Mesenchymal stem cell (in vitro differentiated cells and primary cell): ENCODE results near the gene HTRA2.
A peak's percentile ranks its signal among the peaks of the same experiment; 100 is the strongest.

Experiments used
- DNase-seq: peaks from one replicate; pipeline ENCODE4 v3.0.0-alpha.2; 2013
- H2AFZ ChIP-seq: one replicate; pipeline ENCODE4 v1.6.1; 2013; ENCODE audit warnings: low read depth, mild to moderate bottlenecking, control low read depth, inconsistent platforms, low read length, moderate library complexity
- H2AK5ac ChIP-seq: 2 replicates; pipeline ENCODE4 v1.6.1; 2013; ENCODE audit warnings: low read length, moderate library complexity, mild to moderate bottlenecking, inconsistent platforms; ENCODE audit not compliant: severe bottlenecking
- H2BK120ac ChIP-seq: one replicate; pipeline ENCODE4 v1.6.1; 2013; ENCODE audit warnings: low read depth, mild to moderate bottlenecking, inconsistent platforms, low read length, moderate library complexity
- H2BK12ac ChIP-seq, 2 experiments: one replicate each; pipeline ENCODE4 v1.6.1; 2013; ENCODE audit warnings: inconsistent platforms in 2 of 2, low read length in 2 of 2, mild to moderate bottlenecking in 2 of 2, moderate library complexity in 2 of 2, control low read depth in 1 of 2
- H2BK15ac ChIP-seq: one replicate; pipeline ENCODE4 v1.6.1; 2013; ENCODE audit warnings: mild to moderate bottlenecking, low read depth, inconsistent platforms; ENCODE audit not compliant: poor library complexity, severe bottlenecking
- H2BK5ac ChIP-seq: 2 replicates; pipeline ENCODE4 v1.6.1; 2013; ENCODE audit warnings: low read depth, mild to moderate bottlenecking, low read length, control low read depth, inconsistent platforms; ENCODE audit not compliant: poor library complexity, severe bottlenecking
- H3K14ac ChIP-seq, 2 experiments: one replicate each; pipeline ENCODE4 v1.6.1; 2013; ENCODE audit warnings: inconsistent platforms in 2 of 2, low read length in 2 of 2, control low read depth in 1 of 2, mild to moderate bottlenecking in 1 of 2, moderate library complexity in 1 of 2
- H3K18ac ChIP-seq, 2 experiments: one replicate each; pipeline ENCODE4 v1.6.1; 2013; ENCODE audit warnings: inconsistent platforms in 2 of 2, low read length in 2 of 2, control low read depth in 1 of 2, low read depth in 1 of 2, mild to moderate bottlenecking in 1 of 2
- H3K23ac ChIP-seq, 2 experiments: one replicate each; pipeline ENCODE4 v1.6.1; 2013; ENCODE audit warnings: inconsistent platforms in 2 of 2, low read length in 2 of 2, mild to moderate bottlenecking in 2 of 2, moderate library complexity in 2 of 2, control low read depth in 1 of 2
- H3K27ac ChIP-seq: 2 replicates; pipeline ENCODE4 v1.5.1; 2013; ENCODE audit warnings: mild to moderate bottlenecking, moderate library complexity, low read length, control low read depth, inconsistent platforms; ENCODE audit not compliant: poor library complexity, severe bottlenecking
- H3K27me3 ChIP-seq, 2 experiments: 2 replicates each; pipeline versions ENCODE4 v1.6.1 to v1.7.0; 2013; ENCODE audit warnings: low read length in 2 of 2, mild to moderate bottlenecking in 2 of 2, moderate library complexity in 2 of 2, control low read depth in 1 of 2, inconsistent platforms in 1 of 2; ENCODE audit not compliant: control insufficient read depth in 1 of 2, insufficient read depth in 1 of 2
- H3K36me3 ChIP-seq, 2 experiments: 2 replicates each; pipeline versions ENCODE4 v1.6.1 to v1.7.0; 2013; ENCODE audit warnings: low read length in 2 of 2, control low read depth in 1 of 2, inconsistent platforms in 1 of 2, low read depth in 1 of 2, mild to moderate bottlenecking in 1 of 2; ENCODE audit not compliant: insufficient read depth in 2 of 2, control insufficient read depth in 1 of 2
- H3K4ac ChIP-seq, 2 experiments: one replicate each; pipeline ENCODE4 v1.6.1; 2013; ENCODE audit warnings: inconsistent platforms in 2 of 2, low read length in 2 of 2, mild to moderate bottlenecking in 2 of 2, moderate library complexity in 2 of 2, control low read depth in 1 of 2, low read depth in 1 of 2
- H3K4me1 ChIP-seq: 2 replicates; pipeline ENCODE4 v1.6.1; 2013; ENCODE audit warnings: low read depth, low read length, control low read depth; ENCODE audit not compliant: control insufficient read depth, insufficient read depth
- H3K4me2 ChIP-seq: 2 replicates; pipeline ENCODE4 v1.6.1; 2013; ENCODE audit warnings: low read length, mild to moderate bottlenecking, inconsistent platforms; ENCODE audit not compliant: poor library complexity, severe bottlenecking
- H3K4me3 ChIP-seq, 2 experiments: 2 replicates each; pipeline versions ENCODE4 v1.5.1 to v1.7.0; 2013; ENCODE audit warnings: low read length in 2 of 2, mild to moderate bottlenecking in 2 of 2, control low read depth in 1 of 2, low read depth in 1 of 2; ENCODE audit not compliant: insufficient read depth in 1 of 2
- H3K79me1 ChIP-seq: replicated peaks from 2 replicates; pipeline ENCODE4 v1.6.1; 2013; ENCODE audit warnings: mild to moderate bottlenecking, control low read depth, low read length, inconsistent platforms; ENCODE audit not compliant: poor library complexity, severe bottlenecking
- H3K9ac ChIP-seq: 2 replicates; pipeline ENCODE4 v1.7.0; 2013; ENCODE audit warnings: mild to moderate bottlenecking, low read length, moderate library complexity
- H3K9me3 ChIP-seq: 2 replicates; pipeline ENCODE4 v1.7.0; 2013; ENCODE audit warnings: mild to moderate bottlenecking, low read length; ENCODE audit not compliant: control insufficient read depth
- H4K8ac ChIP-seq: one replicate; pipeline ENCODE4 v1.6.1; 2013; ENCODE audit warnings: inconsistent platforms, mild to moderate bottlenecking, low read length, moderate library complexity
- H4K91ac ChIP-seq: one replicate; pipeline ENCODE4 v1.6.1; 2013; ENCODE audit warnings: mild to moderate bottlenecking, low read length, inconsistent platforms
- WGBS: methylation state at CpG from one replicate; pipeline ENCODE4 v1.1.7; 2013; ENCODE audit warnings: mixed read lengths; 5-methylcytosine and 5-hydroxymethylcytosine counted together

The HTRA2 gene

DNA sequence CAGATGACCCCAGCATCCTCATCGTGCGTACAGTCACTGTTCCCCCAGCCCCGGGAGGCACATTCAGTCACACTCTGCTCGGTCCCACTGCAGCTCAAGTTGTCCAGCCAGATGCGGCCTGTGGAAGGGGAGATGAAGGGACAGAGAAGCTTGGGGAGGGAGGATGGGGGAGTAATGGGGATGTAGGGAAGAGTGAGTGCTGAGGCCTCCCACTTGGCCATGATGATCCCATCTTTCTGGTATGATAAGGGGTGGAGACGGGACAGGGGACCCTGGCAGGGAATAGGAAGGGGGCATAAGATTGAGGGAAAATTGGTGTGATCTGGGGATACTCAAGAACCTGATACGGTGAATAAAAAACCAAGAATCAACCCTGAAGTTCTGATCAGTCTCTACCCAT, 20.5 kb downstream of the HTRA2 start:
- H3K36me3 ChIP-seq = no peaks in the 10 kb centered on the region
- no peak overlapping the region for H2AFZ ChIP-seq
- H3K79me1 ChIP-seq = peaks cover 13% of the 10 kb centered on the region
- H3K4me2 ChIP-seq = no peak overlapping the region
- H3K4me3 ChIP-seq = no peak overlapping the region
- H3K4me1 ChIP-seq = peaks cover 21% of the 10 kb centered on the region
- H3K18ac ChIP-seq = no peak overlapping the region
- no peak overlapping the region for H3K4ac ChIP-seq
- no peak overlapping the region for H3K27ac ChIP-seq
- H3K9me3 ChIP-seq = no peaks in the 10 kb centered on the region
- H2BK5ac ChIP-seq = no peak overlapping the region
- no peak overlapping the region for H4K8ac ChIP-seq
- no peak for DNase-seq
- no peak overlapping the region for H4K91ac ChIP-seq
- no peak overlapping the region for H3K23ac ChIP-seq
- H2BK15ac ChIP-seq = no peak overlapping the region
- no peak overlapping the region for H2BK120ac ChIP-seq
- no peak overlapping the region for H2AK5ac ChIP-seq
- no peaks in the 10 kb centered on the region for H3K27me3 ChIP-seq
- H3K14ac ChIP-seq = no peak overlapping the region
- no peak overlapping the region for H3K9ac ChIP-seq
- WGBS = 91% methylated on average over 7 of the region's 7 CpGs
- H2BK12ac ChIP-seq = no peak overlapping the region

DNA sequence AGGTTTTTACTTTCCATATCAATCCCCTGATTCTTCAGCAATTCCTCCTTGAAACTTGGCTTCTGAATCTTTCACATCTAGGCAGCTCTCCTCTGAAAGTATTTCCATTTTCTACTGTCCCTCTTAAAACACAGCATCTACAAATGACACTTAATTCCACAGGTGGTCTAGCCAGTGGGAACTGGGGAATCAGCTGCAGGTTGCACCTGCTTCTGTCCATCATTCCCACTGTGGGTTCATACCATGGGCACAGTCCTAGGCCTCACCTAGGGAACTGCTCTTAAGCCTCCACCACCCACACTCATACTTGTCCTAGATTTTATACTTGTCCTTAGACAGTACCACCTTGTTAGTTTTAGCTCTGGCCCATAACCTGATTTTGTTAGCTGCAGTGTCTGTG, 21.8 kb downstream of the HTRA2 start:
- Histone ChIP-seq H3K18ac (no peak overlapping the region), H2BK12ac (no peak overlapping the region), H3K27ac (no peak overlapping the region), H3K27me3 (no peaks in the 10 kb centered on the region), H2BK15ac (no peak overlapping the region), H4K8ac (no peak overlapping the region), H2AK5ac (no peak overlapping the region), H3K4me1 (peaks cover 29% of the 10 kb centered on the region), H2BK5ac (no peak overlapping the region), H3K4me2 (no peak overlapping the region), H3K4me3 (no peak overlapping the region), H3K79me1 (peaks cover 22% of the 10 kb centered on the region), H4K91ac (no peak overlapping the region), H3K9me3 (no peaks in the 10 kb centered on the region), H2BK120ac (no peak overlapping the region), H3K14ac (no peak overlapping the region), H3K4ac (no peak overlapping the region), H3K9ac (no peak overlapping the region), H3K23ac (no peak overlapping the region), H2AFZ (no peak overlapping the region), H3K36me3 (peaks cover 6 to 7% of the 10 kb centered on the region in 2 experiments)
- no peak for DNase-seq

DNA sequence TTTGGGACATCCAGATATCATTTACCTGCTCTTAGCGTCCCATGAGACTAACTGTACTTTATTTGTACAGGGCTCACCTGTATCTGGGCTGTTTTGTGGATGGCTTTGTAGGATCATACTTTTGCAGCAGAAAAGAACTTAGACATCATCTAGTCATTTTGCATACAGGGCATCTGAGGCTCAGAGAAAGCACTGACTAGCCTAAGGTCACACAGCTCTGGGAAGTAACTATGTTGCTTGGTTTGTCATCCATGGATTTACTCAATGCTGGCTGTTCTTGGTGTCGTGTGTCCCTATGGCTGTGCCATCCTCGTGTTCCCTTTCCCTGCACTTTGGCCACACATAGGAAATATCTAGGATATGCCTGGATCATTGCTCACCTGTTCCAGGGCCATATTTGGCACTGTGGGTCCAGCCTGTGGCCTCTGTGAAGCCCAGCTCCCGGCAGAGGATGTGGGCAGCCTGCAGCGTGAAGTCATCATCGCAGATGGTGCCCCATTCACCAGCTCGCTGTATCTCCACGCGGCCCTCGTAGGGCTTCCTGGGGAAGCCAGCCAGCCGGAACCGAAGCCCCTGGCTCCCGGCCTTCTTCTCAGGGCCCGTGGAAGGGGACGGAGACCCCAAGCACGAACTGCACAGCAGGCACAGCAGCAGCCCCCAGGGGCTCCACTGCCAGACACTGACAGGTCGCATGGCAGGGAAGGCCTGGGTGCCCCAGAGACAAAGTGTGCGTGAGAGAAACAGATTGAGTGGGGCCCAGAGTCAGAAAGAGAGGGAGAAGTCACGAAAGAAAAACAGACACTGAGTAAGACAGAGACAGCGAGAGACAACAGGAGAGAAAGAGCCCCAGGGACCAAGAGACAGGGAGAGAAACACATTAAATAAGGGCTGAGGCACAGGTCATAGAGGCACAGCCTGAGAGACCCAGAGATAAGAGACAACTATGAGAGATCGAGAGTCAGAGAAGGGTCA, 22.5 kb downstream of the HTRA2 start:
- H2BK5ac ChIP-seq = no peak overlapping the region
- peaks cover 29% of the 10 kb centered on the region for H3K4me1 ChIP-seq
- H3K23ac ChIP-seq = no peak overlapping the region
- no peaks in the 10 kb centered on the region for H3K9me3 ChIP-seq
- H4K91ac ChIP-seq = no peak overlapping the region
- H3K18ac ChIP-seq = no peak overlapping the region
- no peak overlapping the region for H2BK12ac ChIP-seq
- no peak overlapping the region for H2AFZ ChIP-seq
- no peak overlapping the region for H3K4ac ChIP-seq
- H2BK120ac ChIP-seq = no peak overlapping the region
- WGBS = 88% methylated on average over 21 of the region's 21 CpGs
- H2AK5ac ChIP-seq = no peak overlapping the region
- H2BK15ac ChIP-seq = no peak overlapping the region
- no peak overlapping the region for H4K8ac ChIP-seq
- H3K27ac ChIP-seq = no peak overlapping the region
- peak overlapping the region in 1 of 2 experiments; percentile 99 for H3K4me3 ChIP-seq
- no peaks in the 10 kb centered on the region for H3K27me3 ChIP-seq
- DNase-seq = no peak
- H3K79me1 ChIP-seq = peaks cover 29% of the 10 kb centered on the region
- no peak overlapping the region for H3K4me2 ChIP-seq
- H3K14ac ChIP-seq = no peak overlapping the region
- H3K9ac ChIP-seq = peak overlapping the region; percentile 93
- H3K36me3 ChIP-seq = peaks cover 13 to 14% of the 10 kb centered on the region in 2 experiments

DNA sequence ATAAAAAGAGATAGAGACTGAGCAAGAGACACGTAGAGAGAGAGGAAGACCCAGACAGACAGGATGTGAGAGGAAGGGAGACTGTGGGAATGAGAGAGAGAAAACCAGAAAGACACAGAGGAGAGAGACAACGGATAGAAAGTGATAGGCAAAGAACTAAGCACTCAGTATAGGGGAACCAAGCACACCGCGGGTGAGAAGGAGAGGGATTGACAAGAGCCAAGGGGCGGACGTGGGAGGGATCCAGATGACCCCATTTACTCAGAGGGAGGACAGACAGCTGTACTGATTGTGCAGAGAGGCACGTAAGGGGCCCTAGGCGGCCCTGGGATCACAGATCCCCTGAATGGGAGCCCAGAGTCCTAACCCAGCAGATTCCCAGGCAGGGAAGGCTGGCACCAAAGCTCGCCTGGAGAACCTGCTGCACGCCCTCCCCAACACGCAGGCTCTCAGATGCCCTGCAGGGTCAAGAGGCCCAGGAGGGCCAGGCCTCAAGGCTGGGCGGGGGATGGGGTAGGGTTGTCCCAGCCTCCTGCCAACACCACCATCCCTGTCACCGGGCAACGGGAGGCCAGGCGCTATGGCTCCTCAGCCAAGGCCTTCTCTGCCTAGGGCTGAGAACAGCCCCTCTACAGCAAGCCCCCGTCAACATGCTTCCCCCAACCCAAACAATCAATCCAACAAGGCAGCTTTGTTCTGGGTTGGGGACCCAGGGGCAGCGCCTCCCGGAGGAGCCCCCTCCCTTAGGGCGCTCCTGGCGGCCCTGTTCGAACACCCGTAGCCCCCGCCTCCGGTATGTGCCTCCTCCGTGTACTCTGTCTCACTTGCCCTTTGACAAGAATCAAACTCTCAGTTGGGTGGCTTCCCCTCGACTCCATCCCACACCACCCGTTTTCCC, 23.4 kb downstream of the HTRA2 start:
- Histone ChIP-seq H3K4ac (peak overlapping the region in 1 of 2 experiments; percentile 67), H3K79me1 (peaks cover 30% of the 10 kb centered on the region), H3K9me3 (no peaks in the 10 kb centered on the region), H3K23ac (no peak overlapping the region), H3K14ac (peak overlapping the region in 1 of 2 experiments; percentile 53), H2AFZ (peak overlapping the region; percentile 33), H4K91ac (peak overlapping the region; percentile 92), H3K27me3 (no peaks in the 10 kb centered on the region), H3K18ac (peak overlapping the region; percentile 23 to 90), H4K8ac (peak overlapping the region; percentile 74), H2AK5ac (peak overlapping the region; percentile 23), H2BK5ac (no peak overlapping the region), H2BK15ac (peak overlapping the region; percentile 12), H3K4me1 (peaks cover 29% of the 10 kb centered on the region), H2BK12ac (peak overlapping the region; percentile 32 to 59), H3K9ac (peak overlapping the region; percentile 93), H3K4me3 (peak overlapping the region; percentile 66 to 99), H3K27ac (peak overlapping the region; percentile 27), H3K36me3 (peaks cover 13 to 17% of the 10 kb centered on the region in 2 experiments), H3K4me2 (peak overlapping the region; percentile 72), H2BK120ac (peak overlapping the region; percentile 45)
- DNase-seq = no peak
- WGBS = 30% methylated on average over 26 of the region's 27 CpGs
